AG08395 (cell line): Measurements from ENCODE around the gene SPIRE1.
"Not testable (repeated sequence)": the region's sequence is repeated elsewhere in the genome, so short reads cannot be mapped to it uniquely, and the experiment has no call there.

Source experiments
- DNase-seq: peaks from one replicate; pipeline ENCODE4 v3.0.0; 2012; ENCODE audit warnings: mixed read lengths, low spot score

SPIRE1 gene

GRCh38 chr18:12598181-12598930 is 59.6 kb downstream of the SPIRE1 start:
- DNase-seq, result no peak

GRCh38 chr18:12597760-12598159 is 60.1 kb downstream of the SPIRE1 start:
- DNase-seq, result peak; percentile 81

- no peak for DNase-seq
Observed at GRCh38 chr18:12595571-12596255, 62.2 kb downstream of the SPIRE1 start.

- peak; percentile 41 for DNase-seq
Observed at GRCh38 chr18:12593866-12594265, 64.0 kb downstream of the SPIRE1 start.

GRCh38 chr18:12592597-12593127 is 65.2 kb downstream of the SPIRE1 start:
- no peak for DNase-seq

GRCh38 chr18:12589448-12589847 is 68.5 kb downstream of the SPIRE1 start:
- DNase-seq, result no peak

GRCh38 chr18:12586956-12587355 is 71.0 kb downstream of the SPIRE1 start:
- DNase-seq, result no peak

- no peak for DNase-seq
Observed at GRCh38 chr18:12585218-12585617, 72.7 kb downstream of the SPIRE1 start.

GRCh38 chr18:12580630-12581342 is 77.1 kb downstream of the SPIRE1 start:
- no peak for DNase-seq

GRCh38 chr18:12579775-12580174 is 78.1 kb downstream of the SPIRE1 start:
- DNase-seq, result no peak

- DNase-seq, result no peak
Observed at GRCh38 chr18:12577848-12578247, 80.1 kb downstream of the SPIRE1 start.

GRCh38 chr18:12574494-12575185 is 83.3 kb downstream of the SPIRE1 start:
- no peak for DNase-seq

GRCh38 chr18:12571630-12572029 is 86.3 kb downstream of the SPIRE1 start:
- no peak for DNase-seq

- DNase-seq, result no peak
Observed at GRCh38 chr18:12569791-12570190, 88.1 kb downstream of the SPIRE1 start.

- DNase-seq, result no peak
Observed at GRCh38 chr18:12567849-12568248, 90.1 kb downstream of the SPIRE1 start.

- no peak for DNase-seq
Observed at GRCh38 chr18:12564861-12565260, 93.0 kb downstream of the SPIRE1 start.

GRCh38 chr18:12564378-12564777 is 93.5 kb downstream of the SPIRE1 start:
- DNase-seq, result no peak

GRCh38 chr18:12560600-12560999 is 97.3 kb downstream of the SPIRE1 start:
- not testable (repeated sequence) for DNase-seq

GRCh38 chr18:12559319-12559718 is 98.6 kb downstream of the SPIRE1 start:
- DNase-seq, result no peak

GRCh38 chr18:12556946-12557806 is 100.7 kb downstream of the SPIRE1 start:
- no peak for DNase-seq

GRCh38 chr18:12554796-12555388 is 103.0 kb downstream of the SPIRE1 start:
- DNase-seq, result no peak
